GM12873 (cell line): Measurements from ENCODE around the gene TMEM132C.

Source experiments
- TF ChIP-seq, protein P1 (sequence below): IDR thresholded peaks from 2 replicates; pipeline ENCODE4 v1.5.1; 2012; ENCODE audit warnings: low read depth, mild to moderate bottlenecking, moderate library complexity, low read length, control low read depth; ENCODE audit not compliant: insufficient read depth; ENCODE audit errors: missing control alignments

Gene TMEM132C

DNA sequence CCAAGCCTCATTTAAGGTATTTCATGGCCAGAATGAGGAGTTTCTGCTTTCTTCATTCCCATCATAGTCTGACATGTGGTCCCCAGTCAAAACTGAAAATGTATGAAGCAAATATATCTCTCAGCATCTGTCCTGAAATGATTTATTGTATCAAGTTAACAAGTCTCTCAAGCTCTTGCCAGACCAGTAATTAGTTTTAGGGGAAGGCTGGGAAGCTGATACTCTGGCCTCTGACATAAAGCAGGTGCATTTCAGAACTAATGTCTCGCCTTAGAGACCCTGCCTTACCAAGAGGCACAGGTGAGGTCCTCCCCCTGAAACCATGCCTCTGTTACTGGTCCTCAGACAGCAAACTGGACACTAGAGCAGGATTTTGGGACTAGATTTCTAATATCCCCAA lies 290.3 kb downstream of the TMEM132C start:
- TF ChIP-seq, protein P1, sequence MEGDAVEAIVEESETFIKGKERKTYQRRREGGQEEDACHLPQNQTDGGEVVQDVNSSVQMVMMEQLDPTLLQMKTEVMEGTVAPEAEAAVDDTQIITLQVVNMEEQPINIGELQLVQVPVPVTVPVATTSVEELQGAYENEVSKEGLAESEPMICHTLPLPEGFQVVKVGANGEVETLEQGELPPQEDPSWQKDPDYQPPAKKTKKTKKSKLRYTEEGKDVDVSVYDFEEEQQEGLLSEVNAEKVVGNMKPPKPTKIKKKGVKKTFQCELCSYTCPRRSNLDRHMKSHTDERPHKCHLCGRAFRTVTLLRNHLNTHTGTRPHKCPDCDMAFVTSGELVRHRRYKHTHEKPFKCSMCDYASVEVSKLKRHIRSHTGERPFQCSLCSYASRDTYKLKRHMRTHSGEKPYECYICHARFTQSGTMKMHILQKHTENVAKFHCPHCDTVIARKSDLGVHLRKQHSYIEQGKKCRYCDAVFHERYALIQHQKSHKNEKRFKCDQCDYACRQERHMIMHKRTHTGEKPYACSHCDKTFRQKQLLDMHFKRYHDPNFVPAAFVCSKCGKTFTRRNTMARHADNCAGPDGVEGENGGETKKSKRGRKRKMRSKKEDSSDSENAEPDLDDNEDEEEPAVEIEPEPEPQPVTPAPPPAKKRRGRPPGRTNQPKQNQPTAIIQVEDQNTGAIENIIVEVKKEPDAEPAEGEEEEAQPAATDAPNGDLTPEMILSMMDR = no peak

DNA sequence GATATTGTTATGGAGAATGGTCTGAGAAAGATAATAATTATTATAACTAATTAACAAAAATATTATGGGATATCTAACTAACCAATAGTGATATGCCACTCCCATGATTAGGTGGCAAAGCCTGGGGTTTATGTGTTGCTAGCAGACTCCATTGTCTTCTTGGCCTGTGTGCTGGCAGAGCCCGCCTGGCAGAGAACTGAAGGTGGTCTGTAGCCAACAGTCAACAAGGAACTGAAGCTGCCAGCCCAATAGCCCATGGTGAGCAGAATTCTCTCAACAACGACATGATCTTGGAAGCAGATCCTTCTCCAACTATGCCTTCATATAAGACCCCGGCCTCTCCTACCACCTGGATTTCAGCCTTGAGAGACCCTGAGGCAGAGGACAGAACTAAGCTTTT lies 298.0 kb downstream of the TMEM132C start:
- TF ChIP-seq, protein P1 = no peak

DNA sequence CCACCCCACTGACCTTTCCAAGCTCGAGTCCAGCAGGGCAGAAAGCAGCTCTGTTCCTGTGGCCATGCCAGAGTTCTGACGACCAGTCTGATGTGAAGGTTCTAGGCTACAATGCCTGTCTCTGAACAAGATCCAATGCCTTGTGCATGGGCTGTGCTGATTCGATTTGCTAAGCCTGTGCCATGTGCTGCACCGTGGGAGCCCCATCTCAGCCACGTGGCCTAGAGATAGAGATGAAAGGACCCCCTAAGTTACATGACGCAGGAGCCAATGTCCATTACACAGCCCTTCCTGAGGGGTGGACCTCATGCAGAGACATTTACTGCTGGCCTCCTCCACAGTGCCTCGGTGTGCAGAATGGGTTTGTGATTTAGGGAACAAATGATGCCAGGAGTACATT lies 300.8 kb downstream of the TMEM132C start:
- TF ChIP-seq, protein P1 = no peak

DNA sequence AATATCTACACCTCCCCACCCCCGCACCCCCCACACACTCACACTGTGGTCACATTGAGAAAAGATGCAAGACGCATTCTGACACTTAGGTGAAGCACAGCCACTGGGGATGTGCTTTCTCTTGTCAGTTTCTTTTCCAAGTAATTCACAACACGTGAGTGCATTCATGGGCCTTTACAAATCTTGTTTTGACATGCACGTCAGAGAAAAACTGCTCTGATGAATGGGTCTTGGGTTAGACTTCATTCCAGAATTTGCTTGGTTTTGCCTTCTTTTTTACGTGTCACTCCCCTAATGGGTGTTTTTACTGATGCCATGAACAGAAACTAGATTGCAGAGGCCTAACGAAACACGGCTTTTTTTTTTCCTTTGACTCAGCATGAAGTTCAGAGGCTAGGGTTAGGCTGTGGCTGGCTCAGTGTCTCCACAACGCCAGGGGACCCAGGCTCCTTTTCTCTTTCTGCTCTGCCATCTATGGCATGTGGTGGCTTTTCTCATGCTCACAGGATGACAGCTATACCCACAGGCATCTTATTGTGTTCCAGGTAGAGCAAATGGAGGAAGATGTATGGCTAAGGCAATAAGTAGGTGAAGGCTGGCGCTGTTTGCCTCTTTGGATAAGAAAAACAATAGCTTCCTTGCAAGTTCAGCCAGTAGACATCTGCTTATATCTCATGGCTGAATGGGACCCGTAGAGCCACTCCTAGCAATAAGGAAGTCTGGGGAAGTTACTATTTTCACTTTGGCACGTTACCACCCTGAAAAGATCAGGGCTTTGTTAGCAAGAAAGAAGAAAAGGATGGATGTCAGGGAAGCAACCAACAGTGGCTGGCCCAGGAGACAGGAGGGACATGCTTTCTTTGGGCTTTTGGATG lies 303.5 kb downstream of the TMEM132C start:
- TF ChIP-seq, protein P1 = no peak

DNA sequence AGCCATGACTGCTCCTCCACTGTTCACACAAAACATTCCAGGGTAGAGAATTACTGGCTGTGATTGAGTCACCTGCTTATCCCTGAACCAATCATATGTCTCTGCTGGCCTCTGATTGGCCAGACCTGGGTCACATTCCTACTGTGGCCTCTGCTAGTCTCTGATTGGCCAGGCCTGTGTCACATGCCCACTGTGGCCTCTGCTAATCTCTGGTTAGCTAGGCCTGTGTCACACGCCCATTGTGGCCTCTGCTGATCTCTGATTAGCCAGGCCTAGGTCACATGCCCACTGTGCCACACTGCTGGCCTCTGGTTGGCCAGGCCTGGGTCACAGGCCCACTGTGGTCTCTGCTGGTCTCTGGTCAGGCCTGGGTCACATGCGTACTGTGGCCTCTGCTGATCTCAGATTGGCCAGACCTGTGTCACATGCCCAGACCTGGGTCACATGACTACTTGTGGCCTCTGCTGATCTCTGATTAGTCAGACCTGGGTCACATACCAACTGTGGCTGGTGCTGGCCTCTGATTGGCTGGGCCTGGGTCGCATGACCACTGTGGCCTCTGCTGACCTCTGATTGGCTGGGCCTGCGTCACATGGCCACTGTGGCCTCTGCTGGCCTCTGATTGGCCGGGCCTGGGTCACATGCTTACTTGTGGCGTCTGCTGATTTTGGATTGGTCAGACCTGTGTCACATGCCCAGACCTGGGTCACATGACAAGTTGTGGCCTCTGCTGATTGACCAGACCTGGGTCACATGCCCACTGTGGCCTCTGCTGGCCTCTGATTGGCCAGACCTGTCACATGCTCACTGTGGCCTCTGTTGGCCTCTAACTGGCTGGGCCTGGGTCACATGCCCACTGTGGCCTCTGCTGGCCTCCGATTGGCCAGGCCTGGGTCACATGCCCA lies 305.2 kb downstream of the TMEM132C start:
- TF ChIP-seq, protein P1 = no peak

DNA sequence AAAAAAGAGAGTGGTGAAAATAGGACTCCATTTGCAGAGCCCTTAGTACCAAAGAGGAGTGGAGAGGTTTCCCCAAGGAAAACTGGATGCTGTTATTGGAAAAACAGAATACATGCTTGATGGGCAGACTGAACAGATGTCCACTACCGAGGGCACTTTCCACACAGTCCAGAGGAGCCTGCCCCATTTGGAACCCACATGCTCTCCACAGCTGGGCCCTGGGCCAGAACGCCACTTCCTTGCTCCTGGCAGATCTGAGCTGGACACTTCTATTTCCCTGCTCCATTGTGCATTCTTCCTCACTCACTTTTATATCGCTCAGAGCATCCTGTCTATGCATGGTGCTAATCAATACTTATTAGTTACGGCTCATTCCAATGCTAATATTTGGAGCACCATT lies 306.9 kb downstream of the TMEM132C start:
- TF ChIP-seq, protein P1 = no peak

DNA sequence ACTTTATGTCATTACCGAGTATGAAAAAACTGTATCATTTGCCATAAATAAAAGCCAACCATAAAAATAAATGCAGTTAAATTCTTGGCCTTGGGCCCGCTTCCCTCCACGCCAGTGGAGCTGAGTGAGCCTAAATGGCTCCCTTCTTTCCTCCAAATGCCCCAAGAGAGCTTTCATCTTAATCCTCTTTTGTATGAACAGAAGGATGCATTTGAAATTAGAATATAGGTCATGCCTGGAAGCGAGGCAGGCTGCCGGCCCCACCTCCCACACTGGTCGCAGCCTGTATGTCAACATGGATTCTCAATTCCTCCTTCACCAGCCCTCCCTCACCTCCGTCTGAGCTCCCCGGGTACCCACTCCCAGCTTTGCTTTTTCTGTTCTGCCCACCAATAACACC lies 311.1 kb downstream of the TMEM132C start:
- TF ChIP-seq, protein P1 = no peak
